Measurements from ENCODE around the gene CAMP. TPM values are rescaled to one million over a fixed set of nuclear protein-coding genes. Genes with fewer than 3 reads are reported as not detected.

Gene CAMP
- total RNA-seq, 2 experiments from 2014 or later, result not detected

GRCh38 chr3:48186631-48187300 is 36.5 kb upstream of the CAMP start:
- no peaks in the 10 kb centered on the region for H3K36me3 Mint-ChIP-seq (ENCODE audit: low read depth)
- H3K27ac ChIP-seq (ENCODE audit: low read depth in 1 of 2, low read length in 2 of 2), result no peak overlapping the region
- peak overlapping the region; percentile 92 for H3K4me3 ChIP-seq (ENCODE audit: low read length)
- peaks cover 19% of the 10 kb centered on the region for H3K4me1 Mint-ChIP-seq (ENCODE audit: low read depth)
- intact Hi-C loops (cut with DNase I, micrococcal nuclease), result loop anchor here in 1 of 2 experiments (10.0 kb wide), 1 partner anchor 58 kb away; the partner anchor contains the start of gene ZNF589
- DNase-seq (no peak), ATAC-seq (ENCODE audit: poor library complexity) (no peak)
- no peaks in the 10 kb centered on the region for H3K9me3 ChIP-seq (ENCODE audit: control insufficient read depth in 1 of 2, insufficient read depth in 1 of 2, low read length in 2 of 2)
- H3K27me3 Mint-ChIP-seq, result peaks cover 33% of the 10 kb centered on the region
- CTCF ChIA-PET, result no interaction called here
- H3K27ac Mint-ChIP-seq, result no peak overlapping the region
- H3K27me3 ChIP-seq (ENCODE audit: control insufficient read depth in 1 of 2, insufficient read depth in 2 of 2, low read length in 2 of 2), result peaks cover 0 to 9% of the 10 kb centered on the region in 2 experiments
- TF ChIP-seq CTCF (IDR thresholded peaks at IDR 0.05), result no peak
- H3K9me3 Mint-ChIP-seq, result no peaks in the 10 kb centered on the region
- H3K4me3 Mint-ChIP-seq, result peak overlapping the region; percentile 90
- peaks cover 18% of the 10 kb centered on the region for H3K4me1 ChIP-seq (ENCODE audit: insufficient read depth, low read length)
- H3K36me3 ChIP-seq (ENCODE audit: insufficient read depth, low read length), result no peaks in the 10 kb centered on the region
- POLR2A ChIA-PET, result no interaction called here

- Histone ChIP-seq H3K4me1 (ENCODE audit: insufficient read depth, low read length) (peaks cover 18% of the 10 kb centered on the region), H3K27ac (ENCODE audit: low read depth in 1 of 2, low read length in 2 of 2) (no peak overlapping the region), H3K36me3 (ENCODE audit: insufficient read depth, low read length) (no peaks in the 10 kb centered on the region), H3K27me3 (ENCODE audit: control insufficient read depth in 1 of 2, insufficient read depth in 2 of 2, low read length in 2 of 2) (peaks cover 0 to 9% of the 10 kb centered on the region in 2 experiments), H3K4me3 (ENCODE audit: low read length) (peak overlapping the region; percentile 92), H3K9me3 (ENCODE audit: control insufficient read depth in 1 of 2, insufficient read depth in 1 of 2, low read length in 2 of 2) (no peaks in the 10 kb centered on the region)
- Mint-ChIP-seq H3K27me3 (peaks cover 32% of the 10 kb centered on the region), H3K36me3 (ENCODE audit: low read depth) (no peaks in the 10 kb centered on the region), H3K9me3 (no peaks in the 10 kb centered on the region), H3K4me1 (ENCODE audit: low read depth) (peaks cover 19% of the 10 kb centered on the region), H3K27ac (no peak overlapping the region), H3K4me3 (peak overlapping the region; percentile 90)
- intact Hi-C loops (cut with DNase I, micrococcal nuclease), result loop anchor here in 1 of 2 experiments (10.0 kb wide), 1 partner anchor 58 kb away; the partner anchor contains the start of gene ZNF589
- ATAC-seq (ENCODE audit: poor library complexity), result no peak
- no peak for DNase-seq
- ChIA-PET CTCF (interaction anchor here (2.0 kb wide), 1 partner anchor 249 kb away, joined by 7 read pairs; no protein-coding TSS in a partner anchor), POLR2A (no interaction called here)
- no peak for TF ChIP-seq CTCF (IDR thresholded peaks at IDR 0.05)
These were observed 36.1 kb upstream of the CAMP start for GRCh38 chr3:48187301-48187578.

- peak overlapping the region; percentile 93 for H3K4me3 Mint-ChIP-seq
- Histone ChIP-seq H3K27me3 (ENCODE audit: control insufficient read depth in 1 of 2, insufficient read depth in 2 of 2, low read length in 2 of 2) (peaks cover 0 to 9% of the 10 kb centered on the region in 2 experiments), H3K4me1 (ENCODE audit: insufficient read depth, low read length) (peaks cover 18% of the 10 kb centered on the region), H3K9me3 (ENCODE audit: control insufficient read depth in 1 of 2, insufficient read depth in 1 of 2, low read length in 2 of 2) (no peaks in the 10 kb centered on the region), H3K4me3 (ENCODE audit: low read length) (peak overlapping the region; percentile 92), H3K36me3 (ENCODE audit: insufficient read depth, low read length) (no peaks in the 10 kb centered on the region), H3K27ac (ENCODE audit: low read depth in 1 of 2, low read length in 2 of 2) (no peak overlapping the region)
- no peak overlapping the region for H3K27ac Mint-ChIP-seq
- POLR2A ChIA-PET, result interaction anchor here (1.2 to 1.6 kb wide), 2 partner anchors 54 to 369 kb away, joined by 3 to 6 read pairs; partner anchors contain the start of genes PFKFB4 and ZNF589
- no peak for ATAC-seq (ENCODE audit: poor library complexity)
- H3K27me3 Mint-ChIP-seq, result peaks cover 29% of the 10 kb centered on the region
- intact Hi-C loops (cut with DNase I, micrococcal nuclease), result loop anchor here (2.0 to 10.0 kb wide), 4 partner anchors 57 to 369 kb away; partner anchors contain the start of genes NME6 (in 1 of the 2), PFKFB4 (in 1 of the 2) and ZNF589 (in 1 of the 2)
- H3K4me1 Mint-ChIP-seq (ENCODE audit: low read depth), result peaks cover 19% of the 10 kb centered on the region
- CTCF ChIA-PET, result interaction anchor here (0.8 to 2.0 kb wide), 5 partner anchors 53 to 370 kb away, joined by 3 to 8 read pairs (median 4); partner anchors contain the start of gene ZNF589
- peak in 8 of 14 experiments; percentile 4 to 34 (median 16) for DNase-seq
- no peaks in the 10 kb centered on the region for H3K9me3 Mint-ChIP-seq
- no peaks in the 10 kb centered on the region for H3K36me3 Mint-ChIP-seq (ENCODE audit: low read depth)
- no peak for TF ChIP-seq CTCF (IDR thresholded peaks at IDR 0.05)
These were observed 35.6 kb upstream of the CAMP start for GRCh38 chr3:48187579-48188265.
